ENCODE measurements around the gene NINJ1.

NINJ1 gene, protein sequence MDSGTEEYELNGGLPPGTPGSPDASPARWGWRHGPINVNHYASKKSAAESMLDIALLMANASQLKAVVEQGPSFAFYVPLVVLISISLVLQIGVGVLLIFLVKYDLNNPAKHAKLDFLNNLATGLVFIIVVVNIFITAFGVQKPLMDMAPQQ

DNA sequence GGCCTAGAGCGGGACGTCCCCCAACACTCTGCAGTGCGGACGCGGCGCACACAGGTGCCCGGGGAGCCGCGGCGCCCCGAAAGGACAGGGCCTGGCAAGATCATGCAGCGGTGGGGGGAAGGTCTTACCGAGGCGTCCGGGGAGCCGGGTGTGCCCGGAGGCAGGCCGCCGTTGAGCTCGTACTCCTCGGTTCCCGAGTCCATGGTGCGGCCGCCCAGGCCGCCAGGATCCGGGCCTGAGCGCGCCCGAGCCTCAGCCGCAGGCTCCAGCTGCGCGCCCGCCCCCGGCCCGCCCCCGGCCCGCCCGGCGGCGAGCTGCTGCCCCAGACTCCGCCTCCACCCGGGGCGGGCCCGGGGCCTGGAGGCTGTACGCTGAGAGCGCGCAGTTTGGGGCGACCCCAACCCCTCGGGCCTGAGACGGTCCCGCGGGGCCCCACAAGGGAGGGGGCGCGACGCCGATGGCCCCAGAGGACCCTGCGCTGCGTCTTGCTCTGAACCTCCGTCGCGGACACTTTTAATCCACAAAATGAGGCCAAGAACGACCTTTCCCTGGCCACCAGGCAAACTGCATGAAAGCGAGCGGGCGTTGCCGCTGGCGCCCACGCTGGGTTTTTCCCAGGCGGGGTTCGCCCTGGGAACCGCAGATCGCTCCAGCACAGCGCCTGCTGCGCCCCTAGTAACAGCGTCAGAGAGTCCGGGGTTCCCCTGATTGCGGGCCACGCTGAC lies at the start of gene NINJ1:
TSS of gene NINJ1 (minus strand) at position 237 of the 725 bp plus-strand sequence. CDS start at position 203, 34 bp downstream.
- TF ChIP-seq, protein P1, sequence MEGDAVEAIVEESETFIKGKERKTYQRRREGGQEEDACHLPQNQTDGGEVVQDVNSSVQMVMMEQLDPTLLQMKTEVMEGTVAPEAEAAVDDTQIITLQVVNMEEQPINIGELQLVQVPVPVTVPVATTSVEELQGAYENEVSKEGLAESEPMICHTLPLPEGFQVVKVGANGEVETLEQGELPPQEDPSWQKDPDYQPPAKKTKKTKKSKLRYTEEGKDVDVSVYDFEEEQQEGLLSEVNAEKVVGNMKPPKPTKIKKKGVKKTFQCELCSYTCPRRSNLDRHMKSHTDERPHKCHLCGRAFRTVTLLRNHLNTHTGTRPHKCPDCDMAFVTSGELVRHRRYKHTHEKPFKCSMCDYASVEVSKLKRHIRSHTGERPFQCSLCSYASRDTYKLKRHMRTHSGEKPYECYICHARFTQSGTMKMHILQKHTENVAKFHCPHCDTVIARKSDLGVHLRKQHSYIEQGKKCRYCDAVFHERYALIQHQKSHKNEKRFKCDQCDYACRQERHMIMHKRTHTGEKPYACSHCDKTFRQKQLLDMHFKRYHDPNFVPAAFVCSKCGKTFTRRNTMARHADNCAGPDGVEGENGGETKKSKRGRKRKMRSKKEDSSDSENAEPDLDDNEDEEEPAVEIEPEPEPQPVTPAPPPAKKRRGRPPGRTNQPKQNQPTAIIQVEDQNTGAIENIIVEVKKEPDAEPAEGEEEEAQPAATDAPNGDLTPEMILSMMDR (IDR thresholded peaks at IDR 0.05) = no peak
- peak within 1 kb of the TSS; percentile 83 for H3K4me3 ChIP-seq
- DNase-seq (ENCODE audit: low spot score) = no peak
- H3K27ac ChIP-seq = peak within 1 kb of the TSS; percentile 93 to 99

DNA sequence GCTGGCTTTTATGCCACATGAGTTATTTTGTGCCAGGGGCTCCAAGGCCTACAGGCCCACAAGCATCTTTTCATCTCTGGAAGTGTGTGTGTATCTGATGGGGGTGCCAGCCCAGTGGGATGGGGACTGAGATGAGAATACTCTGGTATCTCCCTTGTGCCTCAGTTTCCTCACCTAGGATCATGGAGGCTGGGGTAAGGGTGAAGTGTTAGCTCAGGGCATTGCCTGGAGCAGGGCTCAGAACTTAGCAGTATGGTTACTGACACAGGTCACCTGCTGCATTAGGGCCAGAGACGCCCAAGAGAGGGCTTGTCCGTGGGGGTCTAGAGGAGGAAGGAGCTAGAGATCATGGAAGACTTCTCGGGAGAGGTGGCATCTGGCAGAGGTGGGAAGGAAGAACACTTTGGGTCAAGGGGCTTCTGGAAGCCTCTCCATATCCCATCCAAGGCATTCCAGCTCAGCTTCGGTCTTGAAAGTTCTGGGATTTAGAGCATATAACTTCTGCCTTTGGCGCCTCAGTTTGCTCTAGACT lies 49.1 kb upstream of the NINJ1 start:
- peak overlapping the region; percentile 76 for H3K4me3 ChIP-seq
- no peak overlapping the region for H3K27ac ChIP-seq
- TF ChIP-seq, protein P1 (IDR thresholded peaks at IDR 0.05) = no peak
- DNase-seq (ENCODE audit: low spot score) = no peak

DNA sequence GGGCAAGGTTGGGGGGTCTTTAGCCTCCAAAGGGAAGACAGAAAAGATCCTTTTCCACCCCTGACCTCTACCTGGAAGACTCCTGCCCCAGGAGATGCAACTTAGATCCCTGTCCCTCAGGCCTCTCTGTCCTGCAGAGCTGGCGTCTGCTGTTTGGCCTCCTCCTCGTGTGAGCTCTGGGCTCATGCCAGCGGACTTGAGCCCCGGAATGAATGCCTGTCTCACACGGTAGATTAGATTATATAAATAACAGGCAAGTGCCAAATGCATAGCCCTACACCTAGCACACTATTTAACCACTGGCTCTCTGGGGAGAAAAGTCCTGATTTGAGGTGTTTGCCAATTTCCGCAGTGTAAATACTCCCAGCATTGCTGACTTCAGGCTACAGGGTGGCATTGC lies 48.5 kb upstream of the NINJ1 start:
- TF ChIP-seq, protein P1 (IDR thresholded peaks at IDR 0.05) = no peak
- Histone ChIP-seq H3K27ac (no peak overlapping the region), H3K4me3 (no peak overlapping the region)
- no peak for DNase-seq (ENCODE audit: low spot score)

DNA sequence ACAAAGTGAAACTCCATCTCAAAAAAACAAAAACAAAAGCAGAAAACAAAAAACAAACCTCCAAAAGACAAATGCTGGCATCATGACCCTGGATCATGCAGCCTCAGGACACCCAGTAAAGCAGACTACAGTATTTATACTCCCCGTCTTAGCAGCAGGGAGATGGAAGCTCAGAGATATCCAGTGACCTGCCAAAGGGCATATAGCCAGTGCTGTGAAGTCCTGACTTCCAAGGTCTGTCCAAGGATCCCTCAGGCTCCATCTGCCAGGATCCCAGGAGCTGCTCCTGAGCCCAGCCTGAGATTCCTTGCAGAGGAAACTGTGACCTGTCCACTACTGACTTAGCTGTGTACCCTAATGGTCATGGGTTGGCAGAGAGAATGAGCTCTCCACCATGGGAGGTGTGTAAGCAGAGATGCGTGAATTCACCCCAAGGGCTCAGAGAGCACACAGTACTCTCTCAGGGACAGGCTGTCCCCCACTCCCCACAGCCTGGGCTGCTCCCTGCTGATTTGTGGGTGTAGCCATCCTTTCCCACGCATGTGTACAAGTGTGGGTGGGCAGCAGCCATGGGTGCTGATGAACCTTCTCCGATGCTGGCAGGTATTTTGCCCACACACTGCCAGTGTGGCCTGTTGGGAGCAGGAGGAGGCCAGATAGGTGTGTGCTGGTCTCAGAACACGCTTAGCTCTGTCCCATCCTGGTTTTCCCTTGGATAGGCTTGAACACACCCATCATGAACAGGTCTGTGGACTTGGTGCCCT lies 47.8 kb upstream of the NINJ1 start:
- TF ChIP-seq, protein P1 (IDR thresholded peaks at IDR 0.05) = no peak
- H3K27ac ChIP-seq = no peak overlapping the region
- DNase-seq (ENCODE audit: low spot score) = no peak
- H3K4me3 ChIP-seq = no peak overlapping the region

DNA sequence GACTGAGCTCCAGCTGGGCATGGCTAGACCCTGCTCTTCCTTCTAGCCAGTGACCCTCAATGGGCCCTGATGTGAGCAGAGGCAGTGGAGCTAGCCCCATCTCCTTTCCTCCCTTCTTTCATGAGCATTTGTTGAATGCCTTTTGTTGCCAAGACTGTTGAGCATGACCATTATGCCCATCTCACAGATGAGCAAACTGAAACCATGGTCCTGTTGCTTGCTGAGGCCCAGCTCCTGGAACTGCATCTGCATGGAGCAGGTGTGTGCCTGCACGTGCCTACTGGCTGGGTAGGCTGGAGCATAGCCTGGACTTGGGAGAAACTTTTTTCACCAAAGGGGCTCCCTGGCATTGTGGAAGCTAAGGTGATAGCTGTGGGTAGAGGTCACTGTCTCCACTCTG lies 46.9 kb upstream of the NINJ1 start:
- no peak overlapping the region for H3K27ac ChIP-seq
- TF ChIP-seq, protein P1 (IDR thresholded peaks at IDR 0.05) = no peak

DNA sequence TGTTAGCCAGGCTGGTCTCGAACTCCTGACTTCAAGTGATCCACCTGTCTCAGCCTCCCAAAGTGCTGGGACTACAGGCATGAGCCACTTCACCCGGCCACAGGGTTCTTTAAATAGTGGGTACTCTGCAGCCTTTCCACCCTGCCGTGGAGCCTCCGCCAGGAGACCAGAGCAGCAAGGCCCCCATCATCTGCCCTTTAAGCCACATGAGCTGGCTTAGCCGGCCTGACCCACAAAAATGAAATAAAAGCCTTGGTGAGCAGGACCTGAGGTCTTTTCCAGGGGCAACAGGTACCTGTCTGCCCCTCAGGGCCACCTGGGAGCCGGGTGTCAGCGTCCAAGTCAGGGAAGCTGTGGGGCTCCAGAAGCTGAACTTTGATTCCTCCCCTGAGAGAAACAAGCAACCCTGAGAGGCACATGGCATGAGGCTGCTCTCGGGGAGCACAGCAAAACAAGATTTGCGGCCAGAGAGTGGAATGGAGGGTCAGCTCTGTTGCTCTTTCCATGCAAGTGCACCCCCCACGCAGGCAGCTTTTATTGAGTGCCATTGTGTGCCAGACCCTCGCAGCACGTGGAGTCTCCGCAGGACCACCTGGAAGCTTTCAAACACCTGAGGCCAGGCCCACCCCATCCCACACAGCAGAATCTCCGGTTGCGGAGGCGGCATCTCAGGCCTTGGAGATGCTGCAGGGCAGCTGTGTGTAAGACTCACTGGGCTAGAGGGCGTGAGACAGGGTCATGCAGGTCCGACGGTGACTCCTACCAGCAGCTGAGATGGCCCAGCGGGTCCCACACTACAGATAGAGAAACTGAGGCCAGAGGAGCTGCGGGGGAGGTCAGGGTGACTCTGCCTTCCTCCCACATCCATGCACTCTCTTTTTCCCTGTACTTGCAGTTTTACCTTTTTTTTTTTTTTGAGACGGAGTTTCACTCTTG lies 45.1 kb upstream of the NINJ1 start:
- TF ChIP-seq, protein P1 (IDR thresholded peaks at IDR 0.05) = no peak
- H3K27ac ChIP-seq = no peak overlapping the region
- DNase-seq (ENCODE audit: low spot score) = no peak
- H3K4me3 ChIP-seq = no peak overlapping the region

More for the DNA sequence above, 46.9 kb upstream of the NINJ1 start:
- DNase-seq (ENCODE audit: low spot score) = no peak
- H3K4me3 ChIP-seq = no peak overlapping the region

Measured in coronary artery (tissue), 2 donors.